Hematopoietic multipotent progenitor cell treated with erythropoietin and hydrocortisone succinate and interleukin-3 and kit ligand, for 8 days (in vitro differentiated cells): ENCODE results near the gene TMEM17.

Experiments used
- DNase-seq: peaks from one replicate; pipeline ENCODE4 v3.0.0-alpha.2; 2015

TMEM17 gene

DNA sequence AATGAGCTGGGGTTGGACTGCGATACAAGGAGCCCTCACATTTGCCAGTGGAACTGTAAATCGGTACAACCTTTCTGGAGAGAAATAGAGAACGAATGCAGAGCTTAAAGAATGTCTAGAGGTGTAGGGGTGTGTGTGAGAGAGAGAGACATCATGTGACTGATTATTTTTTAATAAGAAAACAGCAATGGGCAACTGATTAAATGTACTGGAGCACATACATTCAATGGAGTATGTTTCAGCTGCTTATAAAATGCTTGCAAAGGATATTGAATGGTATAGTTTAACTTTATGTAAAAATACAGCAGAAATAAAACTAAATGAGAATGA, 391 bp upstream of the TMEM17 start:
- DNase-seq, result peak; percentile 75

DNA sequence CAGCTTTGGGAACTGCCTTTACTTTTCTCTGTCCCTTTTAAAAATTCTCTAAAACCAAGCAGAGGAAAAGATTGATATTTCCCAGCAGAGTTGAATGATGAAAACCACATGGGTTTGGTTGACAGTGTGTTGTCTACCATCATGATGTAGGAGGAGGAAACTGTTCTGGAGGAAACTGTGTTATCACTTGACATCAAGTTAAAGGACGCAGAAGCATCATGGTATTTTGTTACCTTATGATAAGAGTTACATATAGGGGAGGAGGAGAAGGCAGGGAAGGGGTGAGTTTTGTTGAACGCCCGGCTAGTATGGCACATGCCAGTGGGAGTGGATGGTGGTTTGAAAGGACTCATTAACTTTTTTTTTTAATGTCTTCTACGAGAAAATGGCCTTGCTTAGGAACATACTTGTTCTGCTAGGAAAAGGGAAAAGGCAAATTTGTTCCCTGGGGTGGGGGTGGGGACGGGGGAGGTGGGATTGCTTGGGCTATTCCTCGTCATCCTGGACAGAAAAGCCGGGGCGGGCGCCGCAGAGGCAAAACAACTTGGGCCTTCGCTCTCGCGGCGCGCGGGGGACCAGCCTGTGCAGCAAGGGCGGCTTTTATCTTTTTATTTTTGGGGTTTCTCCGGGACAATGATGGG, 766 bp downstream of the TMEM17 start:
- peak; percentile 60 for DNase-seq

DNA sequence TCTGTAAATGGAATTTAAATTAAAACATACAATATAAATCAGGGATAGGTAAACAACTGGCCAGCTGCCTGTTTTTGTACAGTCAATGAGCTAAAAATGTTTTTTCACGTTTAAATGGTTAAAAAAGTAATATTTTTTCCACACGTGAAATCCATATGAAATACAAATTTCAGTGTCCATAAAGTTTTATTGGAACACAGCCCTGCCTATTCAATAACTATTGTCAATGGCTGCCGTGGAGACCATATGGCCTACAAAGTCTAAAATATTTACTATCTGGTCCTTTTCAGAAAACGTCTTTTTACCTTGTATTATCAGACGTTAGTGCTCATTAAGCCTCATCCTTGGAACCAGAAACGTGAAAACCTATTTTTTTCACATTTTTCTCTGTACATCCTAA, 1.3 kb downstream of the TMEM17 start:
- no peak for DNase-seq

DNA sequence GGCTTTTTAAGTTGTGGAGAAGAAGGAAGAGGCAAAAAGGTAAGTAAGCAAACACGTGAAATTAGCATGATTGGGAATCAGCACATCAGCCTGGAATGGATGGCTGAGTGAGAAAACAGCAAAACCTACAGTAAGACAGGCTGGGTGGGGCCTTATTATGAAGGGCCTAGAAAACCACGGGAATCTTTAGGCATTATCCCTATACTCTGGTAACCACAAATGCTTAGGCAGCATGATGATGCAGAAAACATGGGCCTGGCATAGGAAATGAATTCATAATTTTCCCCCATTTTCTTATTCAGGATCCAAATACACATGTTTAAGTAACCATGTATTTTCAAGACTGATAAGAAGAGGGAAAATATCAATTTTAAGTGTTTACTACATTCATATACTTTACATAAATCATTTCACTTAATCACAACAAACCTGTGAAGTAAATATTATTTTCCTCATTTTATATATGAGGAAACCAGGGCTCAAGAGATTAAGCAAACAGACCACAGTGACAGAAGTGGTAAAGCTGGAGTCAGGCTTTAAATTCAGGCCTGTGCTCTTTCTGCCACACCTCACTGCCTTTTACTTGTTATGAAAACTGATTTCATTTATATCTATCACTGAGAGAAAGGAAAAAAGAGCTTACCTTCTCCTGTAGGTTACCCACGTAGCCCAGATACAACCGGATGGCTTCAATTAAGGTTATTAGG, 4.0 kb downstream of the TMEM17 start:
- DNase-seq, result peak; percentile 30

DNA sequence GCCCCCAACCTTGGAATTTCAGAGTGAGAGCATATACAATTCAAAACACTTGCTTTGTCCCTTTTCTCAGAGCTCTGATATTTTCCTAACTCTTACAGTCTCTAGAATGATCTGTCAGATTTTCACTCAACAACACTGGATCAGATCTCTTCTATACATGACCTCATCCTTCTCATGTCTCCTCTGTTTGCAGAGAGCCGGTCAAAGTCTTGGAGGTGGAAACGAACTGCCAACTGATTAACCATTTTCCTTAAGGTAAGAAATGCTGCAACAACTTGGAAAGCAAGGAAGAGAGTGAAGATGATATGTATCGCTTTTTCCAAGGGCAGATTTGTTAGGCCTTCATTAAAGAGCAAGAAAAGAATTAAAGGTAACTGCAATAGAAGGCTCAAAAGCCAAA, 4.9 kb downstream of the TMEM17 start:
- DNase-seq, result no peak

DNA sequence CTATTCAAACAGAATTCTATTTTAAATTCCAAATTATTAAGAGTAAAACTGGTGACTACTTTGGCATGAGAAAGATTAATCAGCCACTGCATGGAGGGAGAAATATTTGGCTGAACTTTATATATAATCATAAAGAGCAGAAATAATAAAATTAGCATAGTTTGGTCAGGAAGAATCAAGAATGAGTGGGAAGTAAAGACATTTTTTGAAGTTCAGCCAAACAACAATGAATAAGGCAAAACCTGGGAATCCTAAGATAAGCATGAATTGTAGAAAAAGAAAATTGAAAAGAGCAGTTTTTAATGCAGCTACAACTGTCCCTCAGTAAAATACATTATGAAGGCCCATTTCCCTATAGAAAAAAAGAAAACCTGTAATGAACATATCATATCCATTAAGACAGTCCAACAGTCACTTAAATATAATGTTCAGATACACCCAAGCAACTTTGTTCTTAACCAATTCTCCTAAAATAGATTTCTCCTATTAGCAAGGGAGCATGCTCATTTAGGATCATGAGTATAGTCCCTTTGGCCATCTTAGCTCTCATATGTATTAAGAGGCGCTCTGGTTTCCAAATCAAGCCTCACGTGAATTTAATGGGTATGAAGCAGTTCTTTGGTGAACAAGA, 6.5 kb downstream of the TMEM17 start:
- DNase-seq, result peak; percentile 78

DNA sequence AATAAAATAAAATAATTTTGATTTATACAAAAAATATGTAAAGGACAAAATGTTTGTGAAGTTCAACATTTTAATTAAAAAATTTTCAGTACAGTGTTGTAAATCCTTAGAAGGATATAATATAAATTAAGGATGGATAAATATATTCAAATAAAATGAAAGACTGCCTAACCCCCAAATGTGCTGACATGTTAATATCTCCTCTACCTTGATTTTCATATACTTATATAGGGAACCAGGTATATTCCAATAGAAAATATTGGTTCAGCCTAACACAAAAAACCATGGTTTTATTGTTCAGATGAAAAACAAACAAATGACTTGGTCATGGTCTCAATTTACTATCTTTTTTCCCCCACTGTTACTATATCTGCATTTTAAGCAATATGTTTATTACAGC, 7.3 kb downstream of the TMEM17 start:
- DNase-seq, result no peak

DNA sequence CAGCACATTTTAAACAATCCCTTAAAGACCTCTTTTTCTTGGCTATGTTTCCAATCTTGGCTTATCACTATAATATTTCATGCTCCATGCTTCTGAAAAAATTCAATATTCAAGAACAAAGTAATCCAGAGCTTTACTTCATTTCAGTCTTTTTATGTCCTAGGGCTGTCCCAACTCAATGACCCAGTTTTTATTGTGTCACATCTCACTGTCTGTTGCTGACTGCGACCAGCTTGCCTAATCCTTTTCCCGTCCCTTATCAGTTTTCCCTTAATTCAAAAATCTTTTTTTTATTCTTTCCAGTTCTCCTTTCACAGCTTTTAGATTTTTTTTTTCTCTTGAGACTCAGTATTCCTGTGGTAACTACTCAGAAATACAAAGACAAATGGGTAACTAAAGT, 10.2 kb downstream of the TMEM17 start:
- no peak for DNase-seq

DNA sequence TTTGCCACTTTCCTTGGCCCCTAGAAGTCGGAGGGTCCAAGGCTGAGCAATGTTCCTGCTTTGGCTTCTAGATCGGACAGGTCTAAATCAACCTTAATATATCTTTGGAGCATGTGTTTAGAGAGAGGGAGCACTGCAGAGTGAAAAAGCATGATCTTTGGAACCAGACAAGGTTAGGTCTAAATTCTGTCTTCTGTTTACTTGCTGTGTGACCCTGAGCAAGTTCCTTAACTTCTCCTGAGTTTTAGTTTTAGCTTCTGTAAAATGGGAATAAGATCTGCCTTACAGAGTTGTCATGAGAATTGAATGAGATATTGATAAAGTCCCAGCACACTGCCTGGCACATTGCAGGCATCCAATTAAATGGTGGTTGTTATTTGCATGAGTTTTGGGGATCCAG, 13.9 kb downstream of the TMEM17 start:
- DNase-seq, result no peak

DNA sequence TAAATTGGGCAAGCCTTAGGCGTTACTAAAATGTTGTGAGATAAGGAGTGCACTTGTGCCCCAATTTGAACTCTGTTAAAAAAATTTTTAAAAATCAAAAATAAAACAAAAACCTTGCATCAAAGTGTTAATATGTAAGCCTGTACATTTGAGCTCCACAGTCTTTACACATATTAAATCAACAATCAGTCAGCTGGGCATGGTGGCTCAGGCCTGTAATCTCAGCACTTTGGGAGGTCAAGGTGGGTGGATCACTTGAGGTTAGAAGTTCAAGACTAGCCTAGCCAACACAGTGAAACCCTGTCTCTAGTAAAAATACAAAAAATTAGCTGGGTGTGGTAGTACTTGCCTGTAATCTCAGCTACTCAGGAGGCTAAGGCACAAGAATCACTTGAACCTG, 16.3 kb downstream of the TMEM17 start:
- DNase-seq, result no peak

DNA sequence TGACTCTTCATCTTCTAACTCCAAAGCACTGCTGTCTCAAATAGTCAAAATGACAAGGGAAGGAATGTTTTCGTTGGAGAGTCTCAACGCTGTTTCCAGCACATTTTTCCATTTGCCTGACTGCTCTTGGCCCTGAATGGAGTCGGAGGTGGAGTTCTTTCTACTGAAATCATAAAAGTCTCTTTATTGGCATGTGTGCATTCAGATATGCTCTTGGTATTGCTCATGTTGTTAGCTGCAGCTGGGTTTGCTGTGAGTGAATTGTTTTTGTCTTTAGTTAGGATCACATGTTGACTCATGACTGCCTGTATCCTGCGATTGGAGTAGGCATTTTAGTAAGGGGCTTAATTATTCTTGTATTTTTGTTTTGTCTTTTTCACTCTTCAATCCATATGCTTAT, 16.8 kb downstream of the TMEM17 start:
- DNase-seq, result no peak

DNA sequence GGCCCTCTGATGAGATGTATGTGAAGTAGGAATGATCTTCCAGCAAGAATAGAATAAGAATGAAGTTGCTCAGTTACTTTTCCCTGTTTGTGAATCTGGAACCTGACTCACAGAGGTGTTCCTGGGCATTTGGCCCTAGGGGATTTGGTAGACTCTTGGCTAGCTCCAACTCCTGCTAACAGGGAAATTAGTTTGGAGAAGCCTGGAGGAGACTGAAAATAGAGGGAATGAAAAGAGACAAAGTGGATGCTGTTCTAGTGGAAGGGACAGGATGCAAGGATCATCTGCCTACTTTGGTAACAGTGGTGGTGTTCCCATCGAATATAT, 19.6 kb downstream of the TMEM17 start:
- no peak for DNase-seq

DNA sequence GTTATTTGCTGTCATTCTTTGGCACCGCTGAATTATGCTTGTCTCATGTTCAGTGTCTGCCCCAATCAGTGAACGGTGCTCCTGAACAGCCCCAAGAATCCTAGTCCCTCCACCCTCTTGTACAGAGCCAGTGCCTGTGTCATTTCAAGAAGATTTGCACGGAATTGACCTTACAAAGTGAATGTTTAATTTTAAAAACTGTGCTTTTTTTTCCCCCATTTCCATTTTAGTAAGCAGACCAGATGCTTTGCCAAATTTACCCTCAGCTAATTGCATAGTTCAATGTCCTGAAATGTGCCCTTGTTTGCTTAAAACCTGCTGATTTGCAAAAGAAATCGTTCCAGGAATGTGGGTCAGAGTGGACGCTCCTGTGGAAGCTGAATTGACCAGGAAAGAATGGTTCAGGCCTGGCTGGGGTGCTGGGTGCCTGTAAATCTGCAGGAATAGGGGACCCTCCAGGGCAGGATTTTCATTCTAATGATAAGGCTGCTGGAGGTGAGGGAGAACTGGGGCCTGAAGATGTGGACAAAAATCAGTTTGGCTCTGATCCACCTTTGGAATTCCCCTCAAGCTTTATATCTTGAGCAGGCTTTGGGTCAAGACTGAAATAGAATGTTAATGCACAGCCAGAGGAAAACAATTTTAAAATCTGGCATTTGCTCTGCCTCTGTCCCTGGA, 20.1 kb downstream of the TMEM17 start:
- DNase-seq, result no peak

DNA sequence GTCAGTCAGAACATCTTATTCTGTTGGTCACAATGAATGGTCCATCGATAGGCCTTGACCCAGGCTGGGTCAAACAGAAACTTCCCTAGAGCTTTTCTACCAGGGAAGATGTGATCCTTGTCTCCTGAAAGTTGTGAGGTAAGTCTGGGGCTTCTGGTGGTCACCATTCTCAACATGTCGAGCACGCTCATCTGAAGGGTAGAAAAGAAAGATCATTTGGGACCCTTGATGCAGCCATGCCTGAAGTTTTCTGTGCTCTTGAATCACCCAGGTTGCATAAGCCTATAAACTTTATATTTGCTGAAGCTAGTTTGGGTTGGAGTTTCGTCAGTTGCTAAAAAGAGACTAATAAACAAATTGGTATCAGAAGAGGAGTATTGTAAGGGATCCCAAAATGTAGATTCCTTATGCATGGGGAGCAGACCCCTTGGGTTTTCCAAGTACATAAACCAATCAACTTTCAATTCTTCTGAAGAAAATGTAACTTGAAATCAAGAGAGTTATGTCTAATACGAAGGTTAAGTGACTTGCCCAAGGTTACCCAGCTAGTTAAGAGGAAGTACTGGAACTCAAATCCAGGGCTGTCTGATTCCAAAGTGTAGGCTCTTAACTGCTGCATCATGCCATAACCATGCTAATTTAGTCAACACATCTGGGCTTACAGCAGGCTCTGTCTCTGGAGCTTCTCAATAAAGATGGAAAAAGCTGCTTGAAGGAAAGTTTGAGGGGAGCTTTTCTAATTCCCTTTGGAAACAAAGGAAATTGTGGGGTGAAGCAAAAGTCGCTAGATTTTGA, 23.2 kb downstream of the TMEM17 start:
- DNase-seq, result no peak

DNA sequence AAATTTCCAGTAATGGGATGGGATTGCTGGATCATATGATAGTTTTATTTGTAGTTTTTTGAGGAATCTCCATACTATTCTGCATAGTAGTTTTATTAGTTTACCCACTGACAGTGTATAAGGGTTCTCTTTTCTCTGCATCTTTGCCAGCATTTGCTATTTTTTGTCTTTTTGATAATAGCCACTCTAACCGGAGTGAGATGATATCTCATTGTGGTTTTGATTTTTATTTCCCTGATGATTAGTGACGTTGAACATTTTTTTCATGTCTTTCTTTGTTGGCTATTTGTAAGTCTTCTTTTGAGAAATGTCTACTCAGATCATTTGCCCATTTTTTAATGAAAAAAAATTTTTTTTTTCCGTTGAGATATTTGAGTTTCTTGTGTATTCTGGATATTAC, 26.1 kb downstream of the TMEM17 start:
- no peak for DNase-seq

DNA sequence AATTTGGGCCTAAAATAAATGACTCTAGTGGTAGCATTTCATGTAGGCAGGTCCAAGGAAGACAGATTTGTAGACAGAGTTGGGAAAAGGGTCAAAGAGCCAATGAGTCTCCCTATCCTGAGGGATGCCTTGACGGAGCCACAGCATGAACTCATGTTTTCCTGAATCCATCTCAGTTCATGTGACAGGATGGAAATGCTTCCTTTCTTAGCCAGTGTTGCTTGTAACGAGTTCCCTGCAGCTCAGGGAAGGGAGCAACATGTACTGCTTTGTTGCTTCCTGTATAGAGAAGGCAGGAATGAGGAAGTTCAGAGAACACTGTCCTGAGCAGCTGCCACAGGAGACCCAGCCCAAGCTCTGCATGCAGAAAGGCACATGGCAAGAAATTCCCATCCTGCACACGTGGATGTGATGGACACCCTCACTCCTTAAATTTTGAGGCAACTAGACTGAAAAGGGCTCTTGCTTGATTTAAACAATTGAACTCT, 27.9 kb downstream of the TMEM17 start:
- DNase-seq, result no peak

DNA sequence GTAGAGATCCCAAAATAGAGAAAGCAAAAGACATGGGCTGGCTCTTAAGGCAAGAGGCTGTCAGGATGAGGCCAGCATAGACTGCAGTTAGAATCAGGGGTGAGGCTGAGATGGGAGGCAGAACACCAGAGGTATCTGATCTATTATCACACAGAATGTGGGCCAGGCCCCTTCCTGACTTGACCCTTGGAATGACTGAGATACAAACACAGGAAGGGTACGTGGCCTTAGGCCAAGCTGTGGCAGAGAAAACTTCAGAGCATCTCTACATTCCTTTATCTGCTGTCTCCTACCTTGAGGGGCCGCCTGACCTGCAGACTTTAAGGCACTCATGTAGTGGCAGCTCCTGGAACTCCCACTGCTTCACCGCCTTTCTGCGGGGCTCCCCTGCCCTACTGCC, 28.4 kb downstream of the TMEM17 start:
- no peak for DNase-seq

DNA sequence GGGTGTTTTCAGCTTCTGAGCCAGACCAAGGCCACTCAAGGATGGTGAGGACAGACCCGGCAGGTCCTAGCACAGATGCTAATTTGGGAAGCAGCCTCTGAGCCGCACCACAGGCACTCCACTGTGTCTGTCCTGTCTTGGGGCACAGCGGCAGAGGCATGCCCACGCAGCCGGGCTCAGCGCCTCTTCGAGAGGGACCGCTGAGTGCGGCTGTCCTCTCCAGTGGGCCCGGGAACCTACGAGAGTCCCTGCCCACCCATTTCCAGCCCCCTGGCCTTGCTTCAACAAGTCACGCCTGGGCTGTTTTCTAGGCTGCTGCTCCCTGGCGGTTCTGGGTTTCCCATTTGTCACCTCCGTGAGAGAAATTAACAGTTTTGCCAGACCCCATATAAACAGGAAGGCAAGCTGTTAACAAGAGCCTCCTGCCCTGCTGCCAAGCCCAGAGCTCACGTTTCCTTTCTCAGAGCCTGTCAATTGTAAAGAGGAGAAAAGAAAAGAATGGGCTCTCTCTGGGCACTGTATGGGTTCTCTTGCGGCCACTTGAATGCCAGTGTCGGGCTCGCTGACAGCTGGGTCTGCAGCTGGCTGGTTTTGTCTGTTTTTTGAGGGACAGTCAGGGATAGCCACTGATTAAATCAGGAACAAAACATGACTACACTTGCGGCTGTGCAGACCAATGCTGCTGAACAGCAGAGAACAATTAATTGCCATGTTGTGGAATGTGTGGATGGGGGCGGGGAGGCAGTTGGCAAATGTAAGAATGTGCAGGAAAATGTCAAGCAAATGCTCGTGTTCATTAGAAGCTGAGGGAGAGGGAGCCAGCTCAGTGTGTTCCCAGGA, 30.6 kb downstream of the TMEM17 start:
- DNase-seq, result peak; percentile 11

DNA sequence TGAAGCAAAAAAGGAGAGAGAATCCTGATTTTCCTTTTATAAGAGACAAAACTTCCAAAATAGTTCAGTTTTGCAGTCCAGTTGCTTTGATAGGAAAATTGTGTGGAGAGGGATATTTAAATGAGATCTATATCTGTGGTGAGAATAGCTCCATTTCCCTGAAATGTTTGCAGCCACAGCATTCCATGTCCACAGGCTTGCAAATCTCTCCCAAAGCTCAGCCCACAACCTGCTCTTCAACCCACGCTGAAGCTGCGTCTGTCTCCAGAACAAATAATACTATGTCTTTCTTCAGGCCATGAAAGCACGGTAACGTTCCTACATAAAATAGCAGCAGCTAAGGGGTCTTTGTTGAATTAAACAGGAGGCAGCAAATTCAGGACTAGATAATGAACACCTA, 31.8 kb downstream of the TMEM17 start:
- DNase-seq, result no peak

DNA sequence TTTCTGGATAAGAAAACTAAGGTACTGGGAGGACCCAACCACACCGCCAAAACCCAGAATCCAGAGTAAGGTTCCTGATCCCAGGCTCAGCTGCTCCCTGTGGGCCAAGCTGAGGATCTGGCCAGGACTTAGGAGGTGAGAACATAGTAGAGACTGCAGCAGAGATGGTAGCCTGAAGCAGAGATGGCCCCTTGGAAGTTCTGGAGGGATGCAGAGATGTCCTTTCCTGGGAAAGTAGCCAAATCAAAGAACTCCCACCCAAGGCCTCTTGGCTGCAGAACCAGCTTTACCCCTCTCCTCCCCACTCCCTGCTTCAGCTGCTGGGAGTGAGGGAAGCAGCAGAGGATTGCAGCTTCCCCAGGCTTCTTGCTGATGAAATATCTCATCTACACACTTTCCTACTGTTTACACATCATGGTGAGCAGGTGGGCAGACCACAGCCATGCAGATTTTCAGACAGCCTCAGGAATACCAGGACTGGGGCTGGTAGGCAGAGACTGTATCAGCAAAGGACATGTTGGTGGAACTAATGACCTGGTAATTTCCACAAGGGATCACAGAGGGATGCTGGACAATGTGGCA, 32.7 kb downstream of the TMEM17 start:
- no peak for DNase-seq

DNA sequence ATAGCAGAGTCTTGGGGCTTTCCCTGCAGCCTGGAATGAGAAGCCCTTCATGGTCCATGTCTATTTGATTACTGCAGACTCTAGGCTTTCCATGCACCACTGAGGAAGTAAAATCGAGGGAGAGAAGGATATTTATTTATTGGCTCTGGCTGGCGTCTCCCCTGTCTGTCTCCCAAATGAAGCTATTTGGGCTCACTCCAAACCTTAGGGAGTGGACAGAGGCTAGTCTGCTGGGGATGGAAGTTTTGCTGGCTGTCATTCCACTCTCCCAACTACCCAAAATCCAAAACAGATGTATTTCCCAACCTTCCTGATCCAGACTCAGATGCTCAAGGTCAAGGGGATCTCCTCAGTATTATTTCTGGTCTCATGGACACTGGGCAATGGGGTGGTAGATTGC, 33.7 kb downstream of the TMEM17 start:
- DNase-seq, result no peak

DNA sequence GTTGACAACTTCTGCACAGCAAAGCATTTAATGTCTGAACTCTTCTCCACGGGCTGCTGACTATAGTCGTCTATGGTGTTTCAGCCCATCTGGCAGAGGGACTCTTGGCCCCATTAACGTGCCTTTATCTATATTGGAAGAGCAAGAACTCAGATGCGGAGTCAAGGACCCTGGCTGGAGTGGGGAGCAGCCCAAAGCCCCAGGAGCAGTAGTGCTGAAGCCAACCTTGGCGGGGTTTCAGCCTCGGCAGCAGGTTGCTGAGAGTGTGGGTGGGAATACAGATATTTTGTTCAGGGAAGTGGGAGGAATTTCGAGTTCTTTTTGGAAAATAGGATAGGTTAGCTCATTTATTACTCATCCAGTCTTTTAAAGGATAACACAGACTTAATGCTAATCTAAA, 34.2 kb downstream of the TMEM17 start:
- no peak for DNase-seq
